NAMALWA (cell line): Measurements from ENCODE around the gene ADARB2.
A peak's percentile ranks its signal among the peaks of the same experiment; 100 is the strongest.

Experiments
- DNase-seq: peaks from one replicate; pipeline ENCODE4 v3.0.0-alpha.2; 2015; ENCODE audit warnings: low spot score

Gene ADARB2

DNA sequence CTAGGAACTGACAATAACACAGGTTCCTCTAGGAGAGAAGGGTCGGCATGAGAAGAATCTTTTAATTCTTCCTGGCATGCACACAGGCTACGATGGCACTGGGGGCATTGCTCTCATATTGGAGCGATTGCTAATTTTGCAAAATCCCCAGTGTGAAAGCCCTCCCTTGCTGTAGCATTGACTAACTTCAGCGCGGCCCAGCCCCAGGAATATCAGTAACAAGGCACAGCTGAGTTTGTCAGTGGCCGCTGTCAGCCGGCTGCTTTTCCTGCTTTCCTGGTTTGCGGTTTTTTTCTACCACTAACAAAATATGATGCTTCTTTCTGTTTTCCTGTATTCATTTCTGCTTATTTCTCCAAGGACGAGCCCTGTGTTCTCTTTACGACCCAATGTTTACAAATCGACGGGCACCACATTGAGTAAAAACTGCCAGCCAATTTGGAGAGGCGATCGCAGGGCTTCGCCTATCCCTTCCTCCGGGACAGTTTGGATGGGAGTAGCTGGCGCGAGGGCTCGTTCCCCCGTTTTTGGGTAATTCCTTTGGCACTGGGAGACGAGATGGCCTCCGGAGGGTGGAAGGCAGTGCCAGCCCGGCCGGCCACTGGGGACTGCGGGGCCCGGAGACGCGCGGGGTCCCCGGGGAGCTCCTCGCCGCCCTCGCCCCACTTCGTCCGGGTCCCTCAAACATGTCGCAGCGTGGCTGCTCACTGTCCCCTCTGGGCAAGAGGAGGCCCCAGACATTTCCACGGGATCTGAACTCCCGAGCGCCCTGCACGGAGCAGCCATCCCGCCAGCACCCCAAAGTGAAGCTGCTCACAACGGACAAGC, 967 bp downstream of the ADARB2 start:
- DNase-seq, result no peak

DNA sequence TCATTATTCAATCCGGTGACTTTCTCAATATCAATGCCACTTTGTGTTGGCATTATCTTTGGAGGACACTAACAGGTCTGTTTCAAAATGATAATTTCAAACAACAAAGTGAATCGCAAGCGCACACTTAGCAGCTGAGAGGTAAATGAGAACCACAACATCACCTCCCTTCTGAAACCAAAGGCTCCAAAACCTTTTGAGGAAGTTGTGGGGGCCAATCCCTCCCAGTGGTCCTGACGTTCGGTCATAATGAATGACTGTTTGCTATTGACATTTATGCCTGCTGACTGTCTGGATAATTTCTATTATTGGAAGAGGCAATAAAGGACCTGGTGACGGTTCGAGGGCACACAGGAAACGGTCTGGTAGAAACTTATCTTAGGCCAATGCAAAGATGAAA, 1.8 kb downstream of the ADARB2 start:
- no peak for DNase-seq

DNA sequence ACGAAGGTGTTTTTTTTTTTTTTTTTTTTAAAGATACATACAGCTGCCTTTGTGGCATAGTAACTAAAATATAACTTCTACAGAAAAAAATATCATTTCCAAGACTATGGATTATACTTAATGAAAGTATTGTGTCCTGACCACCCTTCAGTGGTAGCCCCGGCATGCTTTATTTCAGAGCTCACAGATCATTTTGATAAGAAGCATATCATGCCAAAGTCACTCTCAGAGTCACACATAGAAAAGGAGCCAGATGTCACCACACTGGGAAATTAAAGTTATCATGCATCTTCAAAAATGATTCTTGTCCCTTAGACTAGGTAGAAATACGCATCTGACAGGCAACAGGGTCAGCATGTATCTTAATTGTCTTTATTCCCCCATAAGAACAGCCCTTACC, 3.0 kb downstream of the ADARB2 start:
- DNase-seq, result no peak

DNA sequence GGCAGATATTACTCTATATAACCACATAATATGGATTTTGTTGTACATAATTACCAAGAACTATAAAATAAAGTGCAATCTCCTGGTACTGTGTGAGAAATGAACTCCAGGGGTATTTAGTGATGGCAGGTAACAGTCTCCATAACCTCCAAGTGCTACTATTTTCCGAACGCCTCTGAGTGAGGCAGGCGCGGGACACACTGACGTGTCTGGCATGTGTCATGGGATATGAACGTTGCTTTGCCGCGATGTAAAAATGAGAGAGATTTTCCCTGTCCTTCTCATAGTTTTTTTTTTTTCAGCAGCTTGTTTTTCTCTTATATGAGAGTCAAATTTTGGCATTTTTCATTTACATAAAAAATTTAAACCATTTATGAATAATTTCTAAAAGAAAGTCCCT, 3.6 kb downstream of the ADARB2 start:
- DNase-seq, result no peak

DNA sequence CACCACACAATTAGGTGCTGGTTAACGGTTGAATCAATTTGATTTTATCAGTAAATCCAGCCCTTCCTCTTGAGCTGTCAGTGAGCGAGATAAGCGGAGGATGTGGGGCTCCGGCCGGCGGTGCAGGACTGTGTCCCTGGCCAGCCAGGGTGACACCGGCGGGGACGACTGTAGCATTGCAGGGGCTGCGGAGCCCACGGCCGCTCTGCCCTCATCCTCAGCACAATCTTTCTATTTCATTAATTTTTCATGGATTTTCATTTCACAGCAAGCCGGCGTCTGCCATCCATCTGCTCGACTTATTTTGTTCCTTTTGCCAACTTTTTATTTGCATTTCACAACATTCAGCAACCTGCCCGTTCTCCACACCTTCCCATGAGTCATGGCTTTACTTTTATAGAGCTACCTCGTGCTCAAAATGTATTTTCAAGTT, 4.7 kb downstream of the ADARB2 start:
- no peak for DNase-seq

DNA sequence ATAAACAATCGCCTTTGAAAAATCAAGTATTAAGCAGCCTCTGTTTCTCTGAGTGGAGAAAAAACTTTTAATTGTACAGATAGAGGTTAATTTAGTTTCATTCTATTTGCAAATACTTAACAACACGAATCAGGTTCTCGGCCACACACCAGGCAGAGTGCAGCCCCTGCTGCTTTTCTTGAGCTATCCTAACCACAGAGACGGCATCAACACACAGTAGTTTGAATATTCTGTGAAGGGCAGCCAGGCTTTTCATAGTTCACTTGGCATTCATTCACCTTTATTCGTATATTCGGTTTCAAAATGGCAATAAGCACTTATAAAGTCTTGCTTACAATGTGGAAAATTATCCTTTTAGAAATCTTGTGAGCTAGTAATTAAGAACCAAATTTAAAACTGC, 5.7 kb downstream of the ADARB2 start:
- no peak for DNase-seq

DNA sequence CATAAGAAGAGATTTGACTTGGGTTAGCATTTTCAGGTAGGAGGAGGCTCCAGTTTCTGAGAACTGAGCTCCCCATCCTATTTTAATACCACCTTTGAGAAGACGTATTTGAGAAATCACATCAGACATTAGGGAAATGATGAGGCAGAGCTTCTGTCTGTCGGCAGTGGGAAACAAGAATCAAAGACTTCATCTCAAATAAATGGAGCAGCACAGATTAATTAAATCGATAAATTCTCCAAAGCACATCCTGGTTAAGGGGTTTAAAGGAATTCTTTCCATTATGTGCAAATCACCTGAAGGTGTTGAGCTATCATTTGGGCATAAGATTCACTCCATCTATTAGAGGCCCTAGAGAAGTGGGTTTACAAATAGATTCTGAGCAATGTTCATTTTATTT, 7.6 kb downstream of the ADARB2 start:
- no peak for DNase-seq

DNA sequence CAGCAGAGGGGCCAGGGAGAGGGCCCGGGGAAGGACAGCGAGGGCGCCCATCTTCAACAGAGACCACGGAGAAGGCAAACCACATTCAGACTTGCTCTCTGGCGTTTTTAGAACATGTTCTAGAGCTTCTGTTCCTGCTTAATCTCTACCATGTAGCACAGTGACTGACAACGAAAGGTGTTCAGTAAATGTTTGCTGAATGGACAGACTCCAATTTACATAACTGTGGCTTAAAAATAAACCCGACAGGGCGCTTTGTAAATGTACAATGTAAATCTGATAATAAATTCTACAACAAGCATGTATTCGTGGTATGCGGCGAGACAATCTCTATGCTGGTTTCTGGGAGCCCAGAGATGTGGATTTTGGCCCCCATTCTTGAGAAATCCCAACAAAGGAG, 10.5 kb downstream of the ADARB2 start:
- no peak for DNase-seq

DNA sequence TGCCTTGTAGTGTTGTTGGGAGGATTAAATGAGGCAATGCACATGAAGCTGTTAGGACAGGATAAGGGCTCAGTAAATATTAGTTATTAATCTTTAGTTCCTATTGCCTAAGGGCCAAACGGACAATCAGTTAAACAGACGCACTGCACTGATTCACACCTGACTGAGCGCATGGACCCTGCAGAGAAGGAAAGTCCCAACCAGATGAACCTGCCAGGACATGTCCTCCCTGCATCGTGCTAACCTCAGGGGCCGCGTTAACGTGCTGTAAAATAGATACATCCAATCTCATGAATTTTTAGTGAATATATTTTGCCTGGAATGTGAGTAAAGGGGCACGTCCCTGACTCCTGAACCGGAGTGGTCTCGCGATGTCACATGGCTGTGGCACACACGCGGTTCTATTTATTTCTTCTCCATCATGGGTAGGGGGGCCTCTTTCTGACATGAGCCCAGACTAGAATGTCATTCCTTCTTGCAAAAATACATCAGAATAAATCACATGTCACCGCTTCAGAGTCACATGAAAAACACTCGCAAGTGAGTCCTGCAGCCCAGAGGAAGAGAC, 12.3 kb downstream of the ADARB2 start:
- DNase-seq, result no peak

DNA sequence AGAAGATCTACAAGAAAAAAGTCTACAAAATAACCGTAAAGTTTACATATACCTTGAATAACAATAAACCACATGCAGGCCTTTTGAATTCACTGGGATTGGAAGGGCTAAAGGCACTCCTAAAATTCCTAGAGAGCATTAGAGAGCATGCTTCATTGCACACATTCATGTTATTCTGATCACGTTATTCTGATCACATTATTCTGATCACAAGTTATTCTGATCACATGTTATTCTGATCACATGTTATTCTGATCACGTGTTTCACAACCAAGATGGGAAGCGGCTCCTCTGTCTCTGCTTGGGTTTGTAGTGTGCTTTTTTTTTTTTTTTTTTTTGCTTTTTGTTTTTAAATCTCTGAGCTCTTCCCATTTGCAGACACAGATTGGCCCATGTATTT, 20.5 kb downstream of the ADARB2 start:
- DNase-seq, result no peak

DNA sequence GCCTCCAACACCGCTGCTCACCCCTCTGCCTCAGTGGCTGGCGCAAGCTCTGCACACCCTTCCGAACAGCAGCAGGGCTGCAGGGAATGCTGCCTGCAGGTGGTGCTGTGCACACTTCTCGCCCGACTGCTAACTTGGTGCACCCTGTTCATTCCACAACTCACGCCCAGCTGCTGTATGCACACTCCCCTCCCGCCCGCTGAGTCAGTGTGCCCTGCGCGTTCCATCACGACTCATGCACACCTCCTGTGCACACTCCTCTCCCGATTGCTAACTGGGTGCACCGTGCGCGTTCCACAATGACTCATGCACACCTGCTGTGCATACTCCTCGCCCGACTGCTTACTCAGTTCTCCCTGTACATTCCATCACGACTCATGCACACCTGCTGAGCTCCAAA, 21.5 kb downstream of the ADARB2 start:
- peak; percentile 37 for DNase-seq

DNA sequence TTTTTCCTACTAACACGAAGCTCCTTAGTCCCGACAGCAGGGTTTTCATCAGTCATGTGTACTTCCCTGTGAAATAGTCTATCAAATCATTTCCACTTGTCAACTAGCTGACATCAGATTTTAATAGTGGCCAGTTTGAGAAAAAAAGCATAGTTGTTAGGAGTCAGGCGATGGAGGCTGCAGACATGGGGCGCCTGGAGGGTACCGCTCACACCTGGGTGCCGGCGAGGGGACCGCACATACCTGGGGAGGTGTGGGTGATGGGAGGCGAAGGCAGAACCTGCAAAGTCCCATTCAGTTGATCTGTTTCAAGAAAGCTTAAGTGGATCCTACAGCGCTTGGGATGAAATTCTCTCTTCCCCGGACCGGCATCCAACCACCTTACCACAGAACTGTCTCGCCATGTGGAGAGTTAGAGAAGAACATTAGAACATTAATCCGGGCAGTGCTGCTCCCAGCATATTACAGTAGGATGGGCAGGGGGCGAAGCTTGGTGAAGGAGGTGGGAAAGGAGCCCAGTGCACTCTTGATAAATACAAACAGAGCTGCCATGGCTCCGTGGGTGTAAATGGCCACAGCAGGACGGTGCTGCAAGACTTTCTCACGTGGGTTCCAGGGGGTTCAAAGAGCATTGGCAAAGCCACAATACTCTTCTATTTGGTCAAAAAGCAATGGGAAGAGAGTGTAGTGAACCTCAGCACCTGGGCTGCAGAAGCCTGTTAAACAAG, 24.2 kb downstream of the ADARB2 start:
- DNase-seq, result no peak

DNA sequence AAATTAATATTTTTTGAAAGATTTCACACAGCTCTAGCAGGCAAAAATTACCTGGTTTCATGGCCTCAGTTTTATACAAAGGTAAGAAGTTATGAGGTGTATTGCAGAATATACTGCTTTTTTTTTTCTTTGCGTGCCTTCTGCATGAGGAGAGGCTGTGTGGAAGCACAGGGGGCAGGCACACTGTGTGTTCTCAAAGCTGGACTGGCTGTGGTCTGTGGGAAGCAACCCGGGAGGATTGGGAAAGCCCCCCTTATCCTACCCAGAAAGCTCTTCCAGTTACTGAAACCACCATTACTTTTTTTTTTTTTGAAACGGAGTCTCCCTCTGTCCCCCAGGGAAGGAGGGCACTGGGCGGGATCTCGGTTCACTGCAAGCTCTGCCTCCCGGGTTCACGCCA, 25.0 kb downstream of the ADARB2 start:
- no peak for DNase-seq

DNA sequence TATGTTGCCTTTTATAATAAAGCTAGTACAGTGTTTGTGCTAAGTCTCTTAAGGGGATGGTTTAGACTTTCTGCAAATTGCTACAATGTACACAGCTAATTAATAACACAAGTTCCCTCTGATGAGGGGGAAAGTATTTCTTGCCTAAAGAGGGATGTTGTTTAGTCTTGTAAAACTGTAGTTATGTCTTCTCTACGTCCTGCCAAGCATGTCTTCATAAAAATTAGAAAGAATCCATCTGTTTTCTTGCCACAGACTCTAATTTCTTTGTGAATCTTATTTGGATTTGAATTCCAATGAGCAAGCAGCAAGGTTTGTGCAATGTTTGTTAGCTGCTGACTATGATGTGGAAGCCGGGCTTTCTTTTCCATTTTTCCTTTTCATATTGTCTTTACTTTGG, 28.2 kb downstream of the ADARB2 start:
- DNase-seq, result no peak

DNA sequence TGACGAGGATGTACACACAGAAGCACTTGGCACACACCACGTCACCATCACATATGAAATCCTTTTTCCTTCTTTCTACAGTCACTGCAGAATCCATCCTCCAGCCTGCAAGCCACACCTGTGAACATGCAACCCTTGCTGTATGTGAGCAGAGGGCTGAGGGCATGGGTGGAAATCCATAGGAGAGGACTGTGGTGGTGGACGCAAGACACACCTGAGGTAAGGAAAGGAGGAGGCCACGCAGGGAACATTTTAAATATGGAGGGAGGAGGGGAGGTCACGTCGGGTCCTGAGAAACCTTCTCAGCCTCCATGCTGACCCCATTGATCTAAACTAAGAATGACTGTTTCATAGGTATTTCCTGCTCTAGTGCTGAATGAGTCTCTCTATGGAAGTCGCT, 28.6 kb downstream of the ADARB2 start:
- no peak for DNase-seq

DNA sequence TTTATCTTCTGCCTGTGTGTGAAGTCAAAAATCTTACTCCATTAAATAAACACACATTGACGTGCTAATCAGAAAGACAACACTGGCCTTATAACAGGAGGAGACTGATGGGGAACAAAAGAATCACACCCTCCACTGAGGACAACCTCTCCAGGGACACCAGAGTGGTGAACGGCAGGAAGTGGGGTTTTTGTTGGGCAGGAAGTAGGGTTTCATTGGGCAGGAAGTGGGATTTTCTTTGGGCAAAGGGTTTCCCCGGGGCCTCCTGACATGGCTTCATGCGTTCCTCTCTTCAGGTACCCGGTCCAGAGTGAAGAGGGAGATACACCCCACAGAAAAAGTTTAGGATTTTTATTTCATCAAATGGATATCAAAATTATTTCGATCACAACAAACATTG, 30.6 kb downstream of the ADARB2 start:
- DNase-seq, result peak; percentile 9

DNA sequence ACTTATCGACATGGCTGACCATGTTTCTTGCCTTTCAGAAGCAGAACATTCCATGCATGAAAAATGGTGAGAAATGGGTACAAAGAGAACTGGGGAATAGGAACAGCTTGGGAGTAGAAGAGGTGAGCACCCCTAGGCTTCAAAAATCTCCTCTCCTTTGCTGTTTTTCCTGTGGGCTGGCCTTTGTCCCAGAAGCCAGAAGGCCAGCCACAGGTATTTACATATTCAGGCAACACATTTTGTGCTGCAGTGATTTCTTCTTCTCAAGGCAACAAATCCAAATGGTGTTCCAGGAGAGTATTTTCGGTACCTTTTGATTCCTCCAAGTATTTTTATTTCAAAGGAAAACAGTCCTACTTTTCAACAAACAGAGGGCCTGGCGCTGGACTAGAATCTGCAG, 31.1 kb downstream of the ADARB2 start:
- DNase-seq, result no peak

DNA sequence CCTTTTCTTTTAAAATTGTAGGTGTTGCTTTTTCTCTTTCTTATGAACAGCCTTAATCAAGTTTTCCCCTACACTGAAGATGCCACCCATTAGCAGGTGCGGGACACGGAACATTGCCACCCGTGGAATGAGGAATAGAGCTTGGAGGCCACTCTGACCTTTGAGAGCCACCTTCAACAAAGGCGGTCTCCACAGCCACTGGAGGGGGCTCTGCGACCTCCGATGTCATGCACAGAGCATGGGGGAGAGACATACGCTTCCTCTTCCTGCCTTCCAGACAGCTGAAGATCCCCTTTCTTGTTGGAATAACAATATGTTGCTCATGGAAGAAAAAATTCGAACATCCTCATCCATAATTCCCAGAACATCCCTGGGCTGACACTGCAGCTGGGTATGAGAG, 39.1 kb downstream of the ADARB2 start:
- no peak for DNase-seq

DNA sequence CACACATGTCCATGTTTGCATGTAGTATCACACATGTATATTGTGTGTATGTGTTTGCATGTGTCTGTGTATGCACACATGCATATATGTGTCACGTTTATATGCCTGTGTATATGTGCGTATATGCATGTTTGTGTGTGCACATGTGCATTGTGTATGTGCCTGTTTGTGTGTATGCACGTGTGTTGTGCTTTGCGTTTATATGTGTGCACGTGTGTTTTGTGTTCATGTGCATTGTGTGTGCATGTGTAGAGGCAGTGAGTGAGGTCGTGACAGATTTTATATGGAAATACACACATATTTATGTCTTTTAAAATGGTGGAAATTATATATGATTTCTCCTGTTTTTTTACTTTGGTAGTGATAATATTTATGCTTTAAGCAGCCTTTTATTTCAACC, 41.2 kb downstream of the ADARB2 start:
- DNase-seq, result no peak

DNA sequence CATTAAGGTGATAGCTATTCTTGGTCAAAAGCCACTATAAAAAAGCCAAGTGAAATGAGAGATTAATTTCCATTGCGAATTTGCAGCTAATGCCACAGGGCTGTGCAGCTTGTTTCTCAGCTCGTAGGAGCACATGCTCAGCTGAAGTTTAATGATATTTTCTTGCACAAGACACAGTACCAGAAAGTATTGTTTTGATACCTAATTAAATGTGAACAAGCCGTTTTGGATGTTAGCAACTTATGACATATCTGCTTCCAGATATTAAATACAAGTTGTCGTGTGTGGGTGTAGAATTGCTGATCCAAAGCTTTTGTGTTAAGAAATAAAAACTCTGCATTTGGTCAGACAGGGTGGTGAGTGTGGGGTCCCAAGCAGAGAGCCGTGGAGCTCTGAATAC, 47.2 kb downstream of the ADARB2 start:
- no peak for DNase-seq

DNA sequence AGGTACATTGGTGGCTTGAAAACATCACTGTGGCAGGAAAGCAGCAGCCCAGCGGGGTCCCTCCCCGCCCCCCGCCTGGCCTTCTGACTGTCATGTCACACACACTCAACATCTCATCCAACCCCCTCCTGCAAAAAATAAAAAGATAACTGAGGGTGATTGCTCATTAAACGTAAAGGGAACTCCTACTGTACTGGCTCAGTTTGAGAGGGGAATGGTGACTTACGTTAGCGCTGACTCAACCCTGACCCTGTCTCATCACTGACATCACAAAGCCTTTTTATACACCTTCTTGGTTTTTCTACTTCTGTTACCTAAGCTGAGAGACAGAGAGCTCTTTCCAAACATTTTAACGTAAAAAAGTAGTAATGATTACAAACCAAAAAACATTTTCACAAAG, 48.8 kb downstream of the ADARB2 start:
- no peak for DNase-seq

DNA sequence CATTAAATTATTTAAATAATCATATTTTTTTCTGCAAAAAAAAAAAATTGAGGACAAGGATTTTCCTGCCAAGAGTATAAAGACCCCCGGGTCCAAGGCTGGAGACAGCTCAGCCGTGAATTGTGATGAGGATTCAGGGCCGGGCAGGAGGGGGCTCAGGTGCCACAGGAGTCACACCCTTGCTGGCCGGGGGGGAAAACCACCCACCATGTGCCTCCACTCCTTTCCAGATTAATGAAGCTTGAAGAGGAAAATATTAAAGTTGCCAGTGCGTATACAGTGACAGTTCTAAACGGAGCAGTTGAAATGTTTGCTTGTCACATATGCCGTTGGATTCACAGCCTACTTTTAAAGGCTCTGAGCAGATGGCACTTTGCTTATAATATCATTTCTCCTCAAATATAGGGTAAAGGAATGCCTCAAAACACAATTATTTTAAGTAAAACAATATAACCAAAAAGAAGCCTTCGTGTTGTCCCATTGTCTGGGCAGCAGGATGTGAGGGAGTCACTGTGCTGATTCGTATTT, 49.6 kb downstream of the ADARB2 start:
- no peak for DNase-seq

DNA sequence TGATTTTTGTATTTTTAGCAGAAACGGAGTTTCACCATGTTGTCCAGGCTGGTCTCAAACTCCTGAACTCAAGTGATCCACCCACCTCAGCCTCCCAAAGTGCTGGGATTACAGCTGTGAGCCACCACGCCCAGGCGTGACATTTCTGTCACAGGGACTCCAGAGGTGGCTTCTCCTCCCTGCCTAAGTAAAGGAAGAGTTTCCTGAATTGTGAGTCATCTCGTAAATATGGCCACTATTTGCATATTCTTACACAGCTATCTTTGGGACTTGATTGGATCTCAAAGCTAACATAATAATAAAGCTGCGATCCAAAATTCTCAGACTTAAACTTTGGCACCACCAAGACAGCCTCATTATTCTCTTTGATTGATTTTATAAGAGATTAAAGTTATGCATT, 50.1 kb downstream of the ADARB2 start:
- no peak for DNase-seq

DNA sequence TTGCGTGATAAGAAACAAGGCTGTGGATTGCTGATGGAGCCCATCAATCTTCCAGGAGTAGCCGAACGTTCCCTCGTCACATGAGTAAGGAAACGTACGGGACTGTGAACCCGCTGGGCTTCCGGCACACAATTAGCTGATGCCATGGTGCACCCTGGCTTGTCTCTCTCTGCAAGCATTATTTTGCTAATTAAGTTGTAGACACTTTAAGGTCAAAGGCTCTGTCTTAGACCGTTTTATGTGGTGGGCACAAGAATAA, 50.9 kb downstream of the ADARB2 start:
- no peak for DNase-seq
